NCI-H2227 (cell line): Measurements from ENCODE around the gene SCUBE3.

Source experiments
- DNase-seq: peaks from one replicate; lab custom pipeline; 2025; ENCODE audit not compliant: unreplicated experiment; lab: John Stamatoyannopoulos, UW

SCUBE3 gene

DNA sequence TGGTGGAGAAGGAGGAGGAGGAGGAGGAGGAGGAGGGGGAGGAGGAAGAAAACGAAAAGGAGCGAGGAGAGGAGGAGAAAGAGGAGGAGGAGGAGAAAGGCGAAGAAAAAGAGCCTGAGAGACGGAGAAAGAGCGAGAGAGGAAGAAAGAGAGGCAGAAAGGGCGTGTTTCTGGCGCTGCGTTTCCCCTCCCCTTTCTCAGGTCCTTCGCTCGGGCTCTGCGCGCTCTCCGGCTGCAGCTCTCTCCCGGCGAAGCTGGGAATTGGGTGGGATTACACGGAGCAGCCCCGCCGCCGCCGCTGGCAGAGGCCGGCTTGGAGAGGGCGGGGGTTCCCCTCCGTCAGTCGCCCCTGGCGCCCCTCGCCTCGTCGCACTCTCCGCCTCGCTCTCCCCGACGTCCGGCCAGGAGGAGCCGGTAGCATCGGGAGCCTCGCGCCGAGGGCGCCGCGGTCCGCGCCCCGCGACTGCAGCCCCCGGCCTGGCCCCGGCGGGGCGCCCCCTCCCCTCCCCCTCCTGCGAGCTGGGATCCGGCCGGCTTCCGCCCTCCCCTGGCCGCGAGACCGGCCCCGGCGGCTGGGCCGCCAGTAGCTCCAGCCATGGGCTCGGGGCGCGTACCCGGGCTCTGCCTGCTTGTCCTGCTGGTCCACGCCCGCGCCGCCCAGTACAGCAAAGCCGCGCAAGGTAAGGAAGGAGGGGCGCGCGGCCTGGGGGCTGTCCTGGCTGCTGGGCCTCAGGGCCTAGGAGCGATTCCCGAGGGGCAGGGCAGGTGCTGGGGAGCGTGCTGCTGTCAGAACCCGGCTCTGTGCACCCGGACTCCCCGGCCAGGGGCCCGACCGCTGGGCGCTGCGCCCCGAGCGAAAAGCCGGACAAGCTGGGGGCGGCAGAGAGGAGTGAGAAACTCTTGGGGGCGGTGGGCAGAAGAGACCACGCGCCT is at the start of gene SCUBE3:
TSS of gene SCUBE3 (plus strand) at position 133 of the 933 bp plus-strand sequence. CDS start at position 596, 463 bp downstream.
- peak; percentile 80 for DNase-seq

DNA sequence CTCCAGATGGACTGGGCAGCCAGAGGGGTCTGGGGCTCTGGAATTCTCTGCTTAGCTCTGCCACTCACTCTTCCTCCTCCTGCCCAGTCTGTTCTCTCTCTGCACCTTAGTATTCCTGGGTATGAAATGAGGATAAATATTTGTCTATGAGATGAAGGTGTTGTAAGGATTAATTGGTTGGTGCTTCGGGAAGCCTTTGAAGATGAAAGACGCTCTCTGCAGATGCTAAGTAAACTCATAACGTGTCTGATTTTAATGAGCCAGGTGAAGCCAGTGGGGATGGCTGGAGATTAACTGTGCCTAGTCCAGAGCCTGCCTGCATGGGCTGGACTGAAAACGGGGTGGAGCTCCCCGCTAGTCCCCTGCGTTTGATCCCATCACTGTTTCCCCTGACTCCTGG is 49.5 kb upstream of the SCUBE3 start:
- no peak for DNase-seq

DNA sequence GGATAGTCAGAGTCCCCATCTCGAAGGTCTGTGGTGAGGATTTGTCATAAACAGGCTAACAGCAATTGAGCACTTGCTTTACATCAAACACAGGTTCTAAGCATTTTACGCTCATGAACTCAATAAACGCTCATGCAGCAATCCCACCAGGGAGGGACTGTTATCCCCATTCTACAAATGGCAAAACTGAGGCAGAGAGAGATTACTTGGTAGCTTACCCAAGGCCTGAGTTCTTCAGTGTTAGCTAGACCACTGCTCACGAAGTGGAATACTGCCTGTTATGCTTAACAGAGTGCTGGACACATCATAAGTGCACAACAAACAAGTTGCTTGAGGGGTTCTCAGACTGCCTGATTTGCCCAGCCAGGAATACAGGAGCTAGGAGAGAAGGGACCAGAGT is 48.9 kb upstream of the SCUBE3 start:
- no peak for DNase-seq

DNA sequence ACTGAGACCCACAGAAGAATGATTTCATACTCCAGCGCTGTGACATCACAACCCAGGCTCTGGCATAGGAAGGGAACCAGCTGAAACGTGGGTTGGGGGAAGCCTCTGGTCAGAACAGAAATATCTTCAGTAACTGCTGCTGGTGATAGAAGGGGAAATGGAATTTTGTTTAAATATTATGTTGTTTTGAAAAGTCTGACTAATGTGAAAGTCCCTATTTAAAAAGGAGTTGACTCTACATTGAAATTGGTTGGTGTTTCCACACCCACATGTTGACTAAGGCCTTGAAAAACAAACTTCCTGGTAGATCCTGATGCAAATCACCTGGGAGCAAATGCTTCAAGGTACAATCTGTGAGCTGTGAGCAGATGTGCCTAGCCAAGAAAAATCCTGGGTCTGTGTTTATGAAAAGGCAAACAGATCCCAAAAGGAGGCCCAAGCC is 48.1 kb upstream of the SCUBE3 start:
- DNase-seq, result no peak

DNA sequence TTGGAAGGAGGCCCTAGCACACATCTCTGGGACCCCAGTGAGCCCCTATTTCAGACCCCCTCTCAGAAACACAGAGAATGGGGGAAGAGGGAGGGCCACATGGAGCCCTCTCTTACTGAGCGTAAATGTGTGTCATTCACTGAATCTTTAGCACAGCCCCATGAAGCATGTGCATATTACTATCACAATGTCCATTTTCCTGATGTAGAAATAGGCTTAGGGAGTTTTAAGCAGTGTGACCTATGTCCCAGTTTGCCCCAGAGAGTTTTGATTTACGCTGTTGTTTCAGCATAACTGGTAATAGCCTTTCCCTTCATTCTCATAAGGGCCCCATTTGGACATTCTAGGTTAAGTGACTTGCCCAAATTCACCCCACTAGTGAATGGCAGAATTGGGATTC is 47.6 kb upstream of the SCUBE3 start:
- no peak for DNase-seq

DNA sequence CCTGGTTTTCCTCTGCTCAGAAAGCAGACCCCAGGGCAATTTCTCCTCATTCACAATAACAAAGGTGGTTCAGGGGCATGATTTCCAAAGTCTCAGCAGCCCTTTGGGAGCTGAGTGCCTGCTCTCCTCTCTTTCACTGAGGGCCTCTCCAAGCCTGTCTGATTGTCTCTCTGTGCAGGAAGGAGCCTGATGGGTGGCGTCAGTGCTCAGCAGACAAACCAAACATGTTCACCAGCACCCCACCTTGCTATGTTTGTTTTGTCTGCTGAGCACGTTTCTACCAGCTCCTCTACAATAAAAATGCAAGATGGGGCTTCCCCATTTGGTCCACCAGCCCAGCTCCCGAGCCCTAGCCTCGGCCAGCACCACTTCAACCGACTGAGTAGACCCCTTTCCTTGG is 47.2 kb upstream of the SCUBE3 start:
- no peak for DNase-seq

DNA sequence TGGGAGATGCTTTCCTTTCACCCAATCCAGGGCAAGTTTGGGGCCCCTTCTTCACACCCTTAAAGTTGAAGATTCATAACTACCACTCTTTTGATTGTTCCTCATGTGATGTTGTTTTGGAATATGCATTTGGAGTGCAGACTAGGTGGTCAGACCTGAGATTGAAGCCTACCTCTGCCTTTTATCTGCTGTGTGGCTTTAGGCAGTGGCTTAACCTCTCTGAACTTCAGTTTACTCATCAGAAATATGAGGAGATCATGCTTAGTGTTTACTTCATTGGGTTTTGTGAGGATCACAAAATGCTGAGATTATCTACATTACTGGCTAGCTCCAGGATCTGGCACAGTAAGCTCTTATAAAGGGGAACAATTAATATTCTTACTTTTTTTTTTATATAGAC is 46.3 kb upstream of the SCUBE3 start:
- DNase-seq, result no peak

DNA sequence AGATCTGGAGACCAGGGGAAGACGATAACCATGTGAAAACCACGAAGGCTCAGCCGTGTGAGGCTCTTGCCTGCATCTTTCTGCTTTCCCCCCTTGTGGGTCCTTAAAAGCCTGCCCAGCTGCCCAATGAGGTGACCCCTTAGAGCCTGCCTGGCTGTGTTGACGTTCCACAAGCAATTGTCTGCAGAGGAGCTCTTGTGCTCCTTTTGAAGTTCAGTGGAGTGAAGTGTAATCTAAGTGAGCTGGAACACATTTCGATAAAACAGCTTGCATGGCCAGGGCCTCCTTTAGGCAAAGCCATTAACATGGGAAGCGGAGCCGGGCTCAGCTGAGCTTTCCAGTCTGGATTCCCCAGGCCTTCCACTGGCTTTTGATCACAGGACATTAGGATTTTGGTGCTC is 45.3 kb upstream of the SCUBE3 start:
- no peak for DNase-seq

DNA sequence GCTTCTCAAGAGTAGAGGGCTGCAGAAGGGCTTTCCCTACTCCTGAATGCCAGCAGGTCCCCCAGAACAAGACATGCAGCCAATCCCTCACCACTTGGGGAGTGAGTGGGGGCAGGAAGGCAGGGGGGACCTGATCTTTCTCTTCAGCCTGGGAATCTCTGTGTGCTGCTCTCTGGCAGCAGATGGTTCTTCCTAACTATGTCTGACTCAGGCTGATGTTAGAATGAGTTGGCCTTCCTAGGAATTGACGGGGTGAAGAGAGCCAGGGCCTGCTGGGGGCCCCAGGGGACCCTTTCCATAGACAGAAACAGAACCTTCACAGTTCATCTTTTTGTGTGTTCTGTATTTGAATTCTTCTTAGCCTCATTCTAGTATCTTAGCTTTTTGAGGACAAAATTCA is 43.6 kb upstream of the SCUBE3 start:
- DNase-seq, result no peak

DNA sequence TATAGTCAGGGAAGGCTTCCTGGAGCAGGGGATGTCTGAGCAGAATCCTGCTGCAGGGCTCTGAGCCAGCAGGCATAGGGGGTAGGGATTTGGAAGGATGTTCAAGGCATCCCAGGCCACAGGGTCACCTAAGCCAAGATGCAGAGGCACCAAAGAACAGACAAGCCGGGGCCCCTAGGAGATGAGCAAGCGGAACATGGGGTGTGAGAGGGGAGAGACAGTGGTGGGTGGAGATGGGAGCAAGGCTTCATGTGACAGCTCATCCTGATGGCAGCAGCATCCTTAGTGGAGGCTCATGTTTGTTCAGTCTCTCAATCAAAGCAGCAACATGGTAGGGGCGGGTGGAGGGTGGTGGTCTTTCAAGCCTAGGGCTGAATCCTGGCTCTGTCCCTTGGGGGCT is 42.9 kb upstream of the SCUBE3 start:
- DNase-seq, result no peak

DNA sequence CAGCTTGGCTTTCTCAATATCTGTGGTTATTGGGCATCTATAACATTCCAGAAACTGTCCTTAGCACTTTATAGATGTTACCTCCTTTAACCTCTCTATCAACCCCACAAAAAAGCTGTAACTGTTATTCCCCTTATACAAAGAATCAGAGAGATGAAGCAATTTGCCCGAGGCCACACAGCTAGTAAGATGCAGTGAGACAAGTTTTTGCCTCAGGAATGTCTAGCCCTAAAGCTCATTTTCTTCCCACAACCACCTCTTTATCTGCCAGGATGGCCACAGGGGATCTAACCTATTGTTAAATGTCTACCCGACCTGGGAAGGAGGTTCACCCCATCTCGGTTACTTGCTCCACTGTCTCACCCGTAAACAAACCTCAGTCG is 40.7 kb upstream of the SCUBE3 start:
- no peak for DNase-seq

DNA sequence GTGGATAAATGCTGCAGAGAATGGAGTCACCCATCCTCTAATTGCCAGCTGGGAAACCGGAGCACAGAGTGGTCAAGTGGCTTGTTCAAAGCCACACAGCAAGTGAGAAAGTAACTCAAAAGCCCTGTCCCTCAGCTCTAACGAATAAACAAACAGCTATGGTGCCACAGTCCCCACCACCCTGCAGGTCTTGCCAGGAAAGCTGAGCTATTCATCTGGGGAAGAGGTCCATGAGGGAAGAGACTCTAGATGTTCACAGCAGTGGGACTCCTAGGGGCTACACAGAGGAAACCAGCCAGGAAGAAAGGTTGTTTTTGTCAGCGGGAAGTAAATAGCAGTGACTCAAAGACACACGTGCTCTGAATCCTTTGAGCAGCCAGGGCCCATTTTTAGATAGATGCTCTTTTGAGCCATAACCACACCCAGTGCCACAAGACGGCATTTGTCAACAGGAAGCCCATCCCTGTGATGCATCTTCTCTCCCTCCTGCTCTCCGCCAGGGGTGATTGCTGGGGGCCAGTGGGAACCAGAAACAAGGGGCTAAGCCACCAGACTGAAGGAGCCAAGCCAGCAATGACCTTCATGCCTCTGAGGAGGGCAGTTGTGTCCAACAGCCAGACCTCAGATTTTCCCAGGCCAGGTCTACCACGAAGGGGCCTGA is 40.2 kb upstream of the SCUBE3 start:
- no peak for DNase-seq

DNA sequence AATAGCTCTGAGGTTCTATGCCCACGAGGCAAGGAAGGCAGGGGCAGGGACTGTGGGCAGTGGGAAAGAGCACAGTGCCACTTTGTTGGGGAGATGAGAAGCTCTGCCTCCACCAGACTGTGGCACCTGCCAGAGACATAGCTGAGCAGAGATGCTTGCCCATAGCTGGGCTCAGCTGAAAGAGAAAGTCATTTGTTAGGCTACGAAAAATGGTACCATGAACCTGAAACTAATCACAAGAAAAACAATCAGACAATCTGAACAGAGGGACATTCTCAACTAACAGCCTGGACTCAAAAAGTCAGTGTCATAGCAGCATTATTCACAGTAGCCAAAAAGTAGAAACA is 39.7 kb upstream of the SCUBE3 start:
- DNase-seq, result no peak

DNA sequence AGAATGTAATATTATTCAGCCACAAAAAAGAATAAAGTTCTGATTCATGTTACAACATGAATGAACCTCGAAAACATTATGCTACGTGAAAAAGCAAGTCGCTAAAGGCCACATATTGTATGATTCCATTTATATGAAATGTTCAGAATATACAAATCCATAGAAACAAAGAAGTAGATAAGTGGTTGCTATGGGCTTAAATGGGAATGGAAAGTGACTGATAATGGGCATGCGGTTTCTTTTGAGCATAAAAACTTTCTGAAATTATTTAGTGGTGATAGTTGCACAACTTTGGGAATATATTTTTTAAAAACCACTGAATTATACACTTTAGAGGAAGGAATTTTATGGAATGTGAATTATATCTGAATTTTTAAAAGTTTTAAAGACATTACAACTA is 39.3 kb upstream of the SCUBE3 start:
- no peak for DNase-seq

DNA sequence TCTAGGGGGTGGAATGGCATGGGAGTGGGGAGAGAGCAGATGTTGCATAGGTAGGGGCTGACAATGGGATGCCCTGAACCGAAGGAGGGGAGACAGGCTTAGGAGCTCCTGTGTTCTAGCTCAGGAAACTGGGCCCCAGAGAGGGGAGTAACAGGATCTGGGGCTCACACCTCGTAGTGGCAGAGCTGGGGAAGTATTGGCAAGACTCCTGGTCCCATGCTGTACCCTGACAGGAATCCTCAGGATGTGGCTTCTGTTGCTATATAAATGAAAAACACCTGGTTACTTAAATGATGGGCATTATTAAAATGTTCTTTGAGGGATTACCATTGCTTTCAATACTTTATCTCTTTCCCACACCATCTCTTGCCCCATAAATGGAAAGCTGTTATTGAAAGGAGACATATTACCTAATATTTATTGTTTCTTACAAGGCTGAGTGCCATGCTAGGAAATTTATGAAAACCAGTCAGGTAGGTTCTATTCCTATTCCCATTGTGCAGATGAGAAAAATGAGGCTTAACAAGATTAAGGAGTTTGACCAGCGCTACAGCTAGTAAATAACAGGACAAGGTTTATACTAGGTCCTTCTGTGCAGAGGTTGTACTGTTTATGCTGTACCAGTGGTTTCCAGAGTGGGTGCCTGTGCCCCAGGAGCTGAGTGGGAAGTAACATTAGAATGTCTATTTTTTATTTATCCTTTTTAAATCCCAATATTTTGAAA is 37.3 kb upstream of the SCUBE3 start:
- no peak for DNase-seq

DNA sequence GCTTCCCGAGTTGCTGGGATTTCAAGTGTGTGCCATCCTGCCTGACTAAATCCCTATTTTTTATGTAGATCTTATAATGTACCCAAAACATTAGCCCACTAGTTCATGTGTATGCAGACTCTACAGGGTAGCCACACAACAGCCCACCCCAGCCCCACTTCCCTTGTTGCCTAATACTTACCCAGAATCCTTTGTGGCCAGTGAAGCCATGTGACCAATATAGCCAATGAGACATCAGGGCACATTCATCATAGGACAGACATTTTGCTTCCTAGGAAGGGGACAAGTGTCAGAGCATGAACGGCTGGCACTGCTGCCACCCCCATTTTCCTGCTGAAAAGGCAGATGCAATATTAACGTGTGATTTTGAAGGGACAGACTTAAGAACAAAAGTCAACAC is 36.6 kb upstream of the SCUBE3 start:
- DNase-seq, result peak; percentile 9

DNA sequence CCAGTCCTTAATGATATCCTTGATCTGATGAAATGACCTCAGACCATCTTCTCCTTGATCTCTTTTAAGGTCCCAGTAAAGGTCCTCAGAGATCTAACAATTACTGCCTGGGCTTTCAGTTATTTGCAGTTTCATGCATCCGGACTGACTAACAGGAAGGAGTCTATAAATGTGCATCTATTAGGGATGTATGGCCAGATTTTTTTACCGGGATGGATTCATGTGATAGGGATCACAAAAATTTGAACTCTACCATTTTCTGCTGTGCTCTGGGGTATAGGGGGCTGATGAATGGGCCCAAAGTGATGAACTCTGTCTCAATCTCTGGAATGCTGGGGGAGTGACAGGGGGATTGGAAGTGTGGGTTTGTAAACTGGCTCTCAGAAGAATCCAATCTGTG is 36.2 kb upstream of the SCUBE3 start:
- no peak for DNase-seq

DNA sequence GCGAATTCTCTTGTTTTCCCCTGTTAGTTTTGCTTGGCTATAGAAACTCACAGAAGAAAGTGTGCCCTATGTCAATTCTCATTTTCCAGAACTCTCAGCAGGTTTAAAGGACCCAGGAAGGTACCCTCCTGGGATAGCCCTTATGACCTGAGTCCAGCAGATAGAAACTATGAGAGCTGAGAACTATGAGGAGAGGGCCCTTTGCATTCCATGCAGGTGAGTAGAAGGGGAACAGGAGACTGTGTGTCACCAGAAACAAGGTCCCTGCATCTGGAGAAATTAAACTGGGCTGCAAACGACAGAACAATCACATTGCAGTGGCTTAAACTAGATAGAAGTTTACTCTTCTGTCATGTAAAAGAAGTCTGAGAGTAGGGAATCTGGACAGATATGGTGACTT is 35.7 kb upstream of the SCUBE3 start:
- no peak for DNase-seq

DNA sequence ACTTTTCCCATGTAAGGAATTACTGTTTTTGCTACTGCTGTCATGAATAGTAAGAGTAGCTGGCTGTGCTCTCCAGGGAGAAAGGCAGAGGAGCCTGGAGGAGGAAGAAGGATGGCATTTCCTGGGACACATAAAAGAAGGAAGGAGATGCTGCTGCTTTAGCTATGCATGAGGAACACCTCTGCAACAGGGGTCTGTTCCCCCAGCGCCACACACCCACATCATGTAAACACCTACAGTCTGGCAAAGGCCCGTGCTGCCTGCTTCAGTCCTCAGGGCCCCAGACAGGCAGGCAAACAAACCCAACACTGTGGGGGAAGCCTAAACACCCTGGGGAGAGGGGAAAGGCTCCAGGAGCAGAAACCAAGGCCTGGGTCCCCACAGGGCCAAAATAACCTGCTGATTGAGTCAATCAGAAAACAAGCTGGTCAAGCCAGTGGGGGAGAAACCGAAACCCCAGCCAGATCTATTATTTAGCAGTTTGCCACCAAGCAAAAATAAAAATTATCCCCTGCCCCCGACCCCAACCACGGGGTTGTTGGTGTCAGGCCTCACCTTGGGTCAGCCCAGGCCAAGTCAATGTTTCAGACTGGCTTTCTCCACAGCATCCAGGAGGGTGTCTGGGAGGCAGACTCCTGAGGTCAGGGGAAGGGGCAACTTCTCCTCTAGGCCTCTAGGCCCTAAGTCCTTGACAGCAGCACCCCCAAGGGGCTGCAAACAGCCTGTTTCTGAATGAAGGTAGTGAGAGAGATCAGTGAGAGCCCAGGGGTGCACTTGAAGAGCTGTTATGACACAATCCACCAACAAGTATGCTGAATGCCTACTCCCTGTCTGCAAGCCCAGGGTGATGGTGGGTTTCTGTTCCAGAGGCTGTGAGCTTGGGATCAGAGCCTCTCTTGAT is 34.6 kb upstream of the SCUBE3 start:
- no peak for DNase-seq

DNA sequence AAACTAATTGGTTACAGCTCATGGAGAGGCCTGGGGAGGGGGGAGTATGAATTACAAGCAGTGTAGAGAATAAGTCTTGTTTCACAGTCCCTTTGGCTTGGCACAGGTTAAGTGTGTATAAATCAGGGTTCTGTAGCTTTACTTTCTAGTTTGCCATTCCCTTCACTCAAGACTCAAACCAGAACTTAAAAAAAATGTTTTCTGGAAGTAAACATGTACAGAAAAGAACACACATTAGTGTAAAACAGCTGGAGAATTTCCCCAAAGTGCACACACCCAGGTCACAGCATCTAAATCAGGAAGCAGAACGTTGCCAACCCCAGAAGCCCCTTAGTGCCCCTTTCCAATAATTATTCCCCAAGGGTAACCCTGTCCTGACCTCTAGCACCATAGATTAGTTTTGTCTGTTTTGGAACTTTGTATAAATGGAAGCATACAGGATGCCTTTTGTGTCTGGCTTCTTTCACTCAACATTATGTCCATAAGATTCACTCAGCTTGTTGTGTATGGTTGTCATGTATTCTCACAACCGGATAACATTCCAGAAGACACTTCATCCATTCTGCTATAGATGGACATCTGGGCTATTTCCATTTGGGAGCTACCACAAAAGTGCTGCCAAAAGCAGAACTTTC is 33.7 kb upstream of the SCUBE3 start:
- no peak for DNase-seq
